GM19324 (cell line): ENCODE measurements around the gene LAD1.

ENCODE experiments used
- ATAC-seq: cut with Tn5 transposase; IDR thresholded peaks from one replicate; pipeline ENCODE4 v1.9.1; 2021; ENCODE audit warnings: mild to moderate bottlenecking, moderate library complexity; ENCODE audit not compliant: unreplicated experiment, low FRiP score

Gene LAD1

GRCh38 chr1:201395936-201396335 is 3.2 kb downstream of the LAD1 start:
- no peak for ATAC-seq

GRCh38 chr1:201394591-201394990 is 4.5 kb downstream of the LAD1 start:
- ATAC-seq, result no peak

GRCh38 chr1:201393076-201393475 is 6.0 kb downstream of the LAD1 start:
- ATAC-seq, result no peak

- no peak for ATAC-seq
Observed at GRCh38 chr1:201391651-201392511, 7.2 kb downstream of the LAD1 start.

DNA sequence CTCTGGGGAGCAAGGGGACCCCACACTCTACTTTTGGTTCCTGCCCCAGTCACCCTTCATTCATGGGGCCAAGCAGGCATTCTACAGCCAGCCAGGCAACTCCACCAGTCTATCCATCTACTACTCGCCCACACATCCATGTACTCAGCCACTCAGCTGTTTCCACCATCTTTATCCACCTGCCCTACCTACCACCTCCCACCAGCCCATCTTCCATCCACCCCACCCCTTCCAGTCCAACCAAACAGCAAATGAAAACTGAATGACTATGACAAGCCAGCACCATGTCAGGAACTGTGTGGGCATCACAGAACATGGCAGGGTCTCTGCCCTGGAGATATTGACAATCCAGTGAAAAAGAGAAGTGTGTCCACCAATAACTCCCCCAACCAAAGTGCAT is 7.9 kb downstream of the LAD1 start:
- no peak for ATAC-seq

- no peak for ATAC-seq
Observed at GRCh38 chr1:201389051-201389450, 10.1 kb downstream of the LAD1 start.

DNA sequence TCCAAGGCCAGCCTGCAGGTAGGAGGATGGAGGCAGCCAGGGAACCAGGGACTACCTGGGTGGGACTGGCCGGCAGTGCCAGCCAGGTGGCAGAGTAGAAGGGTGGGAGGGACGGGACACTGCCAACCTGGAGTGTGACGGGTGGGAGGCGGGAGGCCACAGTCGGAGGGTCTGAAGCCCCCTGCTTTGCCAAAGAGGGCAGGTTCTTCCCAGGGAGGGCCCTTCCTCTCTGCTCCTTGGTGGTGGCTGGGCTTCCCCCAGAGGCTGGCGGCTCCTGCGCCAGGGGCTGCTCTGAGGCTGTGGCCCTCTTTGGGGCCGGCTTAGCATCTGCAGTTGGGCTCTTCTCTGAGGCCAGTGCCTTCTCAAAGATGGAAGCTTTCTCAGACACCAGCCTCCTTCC is 12.9 kb downstream of the LAD1 start:
- ATAC-seq, result no peak

- ATAC-seq, result peak; percentile 70
Observed at GRCh38 chr1:201385299-201385891, 13.7 kb downstream of the LAD1 start.

DNA sequence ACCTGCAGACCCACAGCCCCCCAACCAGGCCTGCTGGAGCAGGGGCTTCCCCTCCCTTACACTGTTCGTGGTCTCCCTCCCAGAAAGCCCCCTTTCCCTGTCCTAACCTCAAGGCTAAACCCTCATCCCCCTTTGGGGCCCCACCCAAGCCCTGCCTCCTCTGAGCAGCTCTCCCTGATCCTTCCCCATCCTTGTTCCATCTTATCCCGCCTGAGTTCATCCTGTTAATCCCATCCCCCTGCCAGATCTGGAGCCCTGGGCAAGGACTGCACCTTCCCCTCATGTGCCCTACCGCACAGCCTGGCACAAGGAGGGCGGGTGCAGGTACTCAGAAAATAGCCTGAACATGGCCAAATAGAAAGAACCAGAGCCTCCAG is 14.7 kb downstream of the LAD1 start:
- no peak for ATAC-seq

GRCh38 chr1:201383647-201384405 is 15.3 kb downstream of the LAD1 start:
- no peak for ATAC-seq

- ATAC-seq, result no peak
Observed at GRCh38 chr1:201381130-201381529, 18.0 kb downstream of the LAD1 start.

- no peak for ATAC-seq
Observed at GRCh38 chr1:201379733-201380242, 19.3 kb downstream of the LAD1 start.

DNA sequence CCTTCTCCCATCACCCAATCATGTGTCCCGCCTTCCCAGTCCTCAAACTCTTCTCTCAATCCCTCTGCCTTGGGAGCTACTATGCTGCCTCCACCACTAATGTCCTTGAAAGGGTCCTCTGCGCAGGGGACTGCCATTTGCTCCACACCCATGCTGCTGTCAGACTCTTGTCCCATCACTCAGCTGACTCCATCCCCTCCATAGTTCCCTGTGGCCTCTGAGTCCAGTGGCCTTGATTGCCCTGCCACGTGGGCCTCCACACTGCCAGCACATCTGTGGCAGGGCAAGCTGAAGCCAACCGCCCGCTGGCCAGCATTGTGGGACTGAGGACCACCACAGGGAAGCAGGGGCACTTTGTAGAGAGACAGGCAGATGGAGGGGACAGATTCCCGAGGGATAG is 20.3 kb downstream of the LAD1 start:
- ATAC-seq, result no peak

DNA sequence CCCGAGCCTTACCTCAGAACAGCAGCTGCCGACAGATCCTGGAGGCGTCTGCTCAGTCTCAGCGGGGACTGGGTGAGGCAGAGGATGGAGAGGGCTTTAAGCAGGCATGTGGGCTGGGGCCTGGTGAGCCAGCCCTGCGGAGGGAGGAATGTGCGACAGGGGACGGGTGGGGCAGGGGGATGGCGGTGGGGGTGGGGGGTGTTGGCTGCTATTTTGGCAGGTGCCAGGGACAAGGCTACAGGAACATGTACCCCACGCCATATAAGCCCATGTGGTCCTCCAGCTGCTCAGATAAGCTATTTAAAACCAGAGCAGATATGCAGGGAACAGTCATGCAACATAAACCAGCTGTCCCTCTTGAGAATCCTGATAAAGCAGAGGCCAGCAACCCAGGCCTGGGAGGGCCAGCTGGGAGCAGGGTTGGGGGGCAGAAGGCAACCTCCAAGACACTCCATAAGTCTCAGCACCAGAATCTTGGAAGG is 21.5 kb downstream of the LAD1 start, which contains the start of gene TNNT2:
TNNT2 (minus strand) TSS at position 70 of the 482 bp plus-strand sequence. CDS start 4,426 bp downstream, outside the sequence.
- no peak for ATAC-seq

GRCh38 chr1:201376464-201377374 is 22.4 kb downstream of the LAD1 start:
- no peak for ATAC-seq

DNA sequence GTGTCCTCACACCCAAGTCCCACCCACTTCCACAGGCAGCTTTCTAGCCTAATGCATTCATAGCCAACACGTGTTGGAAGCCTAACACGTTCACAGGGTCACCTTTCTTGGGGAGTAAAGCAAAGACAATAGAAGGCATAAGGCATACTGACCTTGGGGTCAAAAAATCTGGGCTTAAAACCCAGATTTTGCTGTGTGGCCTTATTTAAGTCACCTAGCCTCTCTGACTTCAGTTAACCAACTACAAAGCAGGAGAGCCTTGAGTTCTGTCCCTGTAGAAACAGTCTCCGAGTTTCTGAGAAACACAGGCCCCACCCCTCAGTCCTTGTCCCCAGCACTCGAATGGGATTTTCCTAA is 23.0 kb downstream of the LAD1 start:
- ATAC-seq, result no peak

- ATAC-seq, result no peak
Observed at GRCh38 chr1:201375169-201375568, 24.0 kb downstream of the LAD1 start.

DNA sequence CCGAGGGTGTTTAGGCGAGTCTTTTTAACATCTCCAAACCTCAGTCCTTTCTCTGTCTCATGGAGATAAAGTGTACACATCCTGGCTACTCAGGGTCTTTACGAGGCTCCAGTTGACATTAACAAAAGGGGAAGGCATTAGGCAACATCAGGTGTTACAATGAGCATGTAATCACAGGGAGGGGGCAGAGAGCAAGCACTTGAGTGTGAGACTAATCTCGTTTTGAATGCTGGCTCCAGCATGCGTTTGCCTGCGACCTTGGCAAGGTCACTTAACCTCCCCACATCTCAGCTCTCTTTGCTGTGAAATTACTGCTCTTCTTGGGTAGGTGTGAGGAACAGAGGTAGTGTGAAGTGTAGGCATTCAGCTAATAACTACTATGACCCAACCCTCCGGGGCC is 24.8 kb downstream of the LAD1 start:
- ATAC-seq, result no peak

DNA sequence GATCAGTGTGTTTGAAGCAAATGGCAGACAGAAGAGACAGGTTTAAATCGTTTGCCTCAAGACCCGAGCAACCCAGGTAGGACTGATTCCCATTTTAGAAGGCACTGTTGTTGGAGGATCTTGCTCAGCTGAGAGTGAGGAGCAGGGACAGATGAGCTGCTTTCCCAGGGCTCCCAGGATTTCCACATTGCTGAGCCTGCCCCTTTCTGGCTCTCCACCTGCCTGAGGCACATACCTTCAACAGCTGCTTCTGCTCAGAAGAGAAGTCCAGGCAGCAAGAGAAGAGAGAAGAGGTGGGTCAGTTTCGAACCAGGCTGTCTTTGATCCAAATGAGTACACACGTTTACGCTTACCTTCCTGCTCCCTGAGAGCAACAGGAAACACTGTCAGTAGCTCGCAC is 27.3 kb downstream of the LAD1 start:
- ATAC-seq, result no peak

- ATAC-seq, result no peak
Observed at GRCh38 chr1:201371276-201371675, 27.8 kb downstream of the LAD1 start.
